ENCODE measurements around the gene CRACR2A.

The CRACR2A gene

DNA sequence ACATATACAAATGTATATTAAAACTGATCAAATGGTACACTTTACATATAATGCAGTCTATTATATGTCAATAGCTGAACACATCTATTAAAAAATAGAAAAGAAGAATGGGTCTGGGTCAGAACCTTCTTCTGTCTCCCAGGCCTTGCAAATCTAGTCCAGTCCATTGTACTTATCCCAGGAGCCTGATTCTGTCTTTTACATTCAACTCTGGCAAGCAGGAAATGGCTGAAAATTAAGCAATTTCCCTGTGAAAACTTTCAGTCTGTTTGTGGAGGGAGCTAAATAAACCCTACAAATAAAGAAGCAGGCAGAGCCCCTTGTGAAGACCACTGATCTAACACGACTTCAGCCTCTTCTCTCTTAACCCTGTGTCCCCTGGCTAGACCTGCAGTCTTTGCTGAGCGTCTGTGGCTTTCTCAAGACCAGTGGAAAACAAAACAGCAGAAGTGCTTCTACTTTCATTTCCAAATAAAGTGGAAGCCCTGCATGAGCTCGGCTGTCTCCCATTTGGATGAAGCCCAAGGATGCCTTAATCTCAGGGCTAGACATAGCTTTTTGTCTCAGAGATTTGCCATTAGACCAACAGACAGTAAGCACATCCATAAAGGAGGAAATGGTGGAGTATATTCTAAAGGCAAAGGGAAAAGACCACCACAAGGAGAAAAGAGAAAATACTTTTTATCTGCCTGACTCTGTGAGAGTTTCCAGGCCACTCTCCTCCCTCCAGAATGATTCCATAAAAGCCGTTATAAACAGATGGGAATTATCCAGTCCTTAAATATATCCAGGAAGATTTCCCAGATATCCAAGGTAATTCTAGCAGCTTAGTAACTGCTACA, 48.2 kb downstream of the CRACR2A start:
- Histone ChIP-seq H3K36me3 (ENCODE audit: insufficient read depth, low read length) (peaks cover 14% of the 10 kb centered on the region), H3K9me2 (ENCODE audit: low read depth, low read length) (no peaks in the 10 kb centered on the region), H3K9ac (ENCODE audit: low read length) (no peak overlapping the region), H3K9me3 (ENCODE audit: low read length) (0 out of 2 replicates have a peak, but pooled peaks cover 5% of the 10 kb centered on the region), H3K27me3 (ENCODE audit: insufficient read depth, low read length) (no peaks in the 10 kb centered on the region), H3K79me2 (ENCODE audit: insufficient read depth, low read length) (no peaks in the 10 kb centered on the region), H2AFZ (ENCODE audit: low read length) (no peak overlapping the region), H3K27ac (ENCODE audit: low read depth, low read length, poor library complexity, severe bottlenecking) (no peak overlapping the region), H3K4me2 (ENCODE audit: low read length) (no peak overlapping the region), H3K4me1 (ENCODE audit: insufficient read depth, low read length, severe bottlenecking) (no peaks in the 10 kb centered on the region), H3F3A (ENCODE audit: insufficient read depth, low read length) (no peaks in the 10 kb centered on the region), H4K20me1 (ENCODE audit: insufficient read depth, low read length) (no peaks in the 10 kb centered on the region), H3K4me3 (ENCODE audit: low read depth, low read length, poor library complexity, severe bottlenecking) (no peak overlapping the region)
- no peak for TF ChIP-seq EZH2 (IDR thresholded peaks at IDR 0.05; ENCODE audit: borderline replicate concordance, low read length)
- no peak for TF ChIP-seq CTCF (IDR thresholded peaks at IDR 0.05; ENCODE audit: low read length)

GRCh38 chr12:3700861-3701260, 52.0 kb downstream of the CRACR2A start:
- H3K36me3 ChIP-seq (ENCODE audit: insufficient read depth, low read length) = peaks cover 21% of the 10 kb centered on the region
- TF ChIP-seq CTCF (IDR thresholded peaks at IDR 0.05; ENCODE audit: low read length) (no peak), EZH2 (IDR thresholded peaks at IDR 0.05; ENCODE audit: borderline replicate concordance, low read length) (no peak)

DNA sequence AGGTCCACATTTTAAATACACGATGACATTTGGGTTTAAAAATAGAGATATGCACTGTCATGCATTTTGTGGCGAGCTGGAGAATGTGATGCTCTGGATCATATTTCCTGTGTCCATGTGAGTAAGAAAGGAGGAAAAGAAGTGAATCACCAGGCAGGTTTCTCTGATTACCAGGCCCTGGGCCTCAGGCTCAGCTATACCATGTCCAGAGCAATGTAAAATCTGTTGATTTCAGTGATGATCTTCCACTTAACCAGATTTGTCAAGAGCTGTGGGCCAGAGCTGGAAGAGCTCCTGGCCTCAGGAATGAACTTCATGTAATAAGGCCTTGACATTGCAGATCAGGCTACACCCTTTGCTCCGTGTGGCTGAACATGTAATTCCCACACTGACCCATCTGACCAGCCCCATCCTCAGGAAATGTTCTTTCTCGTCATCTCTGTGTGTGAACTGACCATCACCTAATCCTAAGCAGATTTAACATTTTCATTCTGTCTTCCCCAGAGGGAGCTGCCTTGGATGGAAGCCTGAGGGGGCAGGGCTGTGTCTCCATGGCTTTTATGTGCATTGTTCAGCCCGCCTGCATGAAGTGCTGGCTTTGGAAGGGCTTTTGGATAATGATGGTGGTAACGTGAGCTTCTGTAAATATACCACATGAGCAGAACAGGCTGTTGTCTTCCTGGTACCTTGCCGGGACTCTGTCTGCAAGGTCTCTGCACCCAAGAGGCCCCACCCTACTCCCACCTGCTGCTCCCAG, 54.5 kb downstream of the CRACR2A start:
- no peaks in the 10 kb centered on the region for H4K20me1 ChIP-seq (ENCODE audit: insufficient read depth, low read length)
- H2AFZ ChIP-seq (ENCODE audit: low read length) = no peak overlapping the region
- no peaks in the 10 kb centered on the region for H3K79me2 ChIP-seq (ENCODE audit: insufficient read depth, low read length)
- peaks cover 35% of the 10 kb centered on the region for H3K36me3 ChIP-seq (ENCODE audit: insufficient read depth, low read length)
- H3K9me3 ChIP-seq (ENCODE audit: low read length) = 0 out of 2 replicates have a peak, but pooled peaks cover 2% of the 10 kb centered on the region
- no peak overlapping the region for H3K4me3 ChIP-seq (ENCODE audit: low read depth, low read length, poor library complexity, severe bottlenecking)
- no peaks in the 10 kb centered on the region for H3F3A ChIP-seq (ENCODE audit: insufficient read depth, low read length)
- no peak overlapping the region for H3K27ac ChIP-seq (ENCODE audit: low read depth, low read length, poor library complexity, severe bottlenecking)
- no peaks in the 10 kb centered on the region for H3K4me1 ChIP-seq (ENCODE audit: insufficient read depth, low read length, severe bottlenecking)
- no peak overlapping the region for H3K4me2 ChIP-seq (ENCODE audit: low read length)
- H3K27me3 ChIP-seq (ENCODE audit: insufficient read depth, low read length) = no peaks in the 10 kb centered on the region
- TF ChIP-seq CTCF (IDR thresholded peaks at IDR 0.05; ENCODE audit: low read length) = no peak
- no peak for TF ChIP-seq EZH2 (IDR thresholded peaks at IDR 0.05; ENCODE audit: borderline replicate concordance, low read length)
- no peaks in the 10 kb centered on the region for H3K9me2 ChIP-seq (ENCODE audit: low read depth, low read length)
- H3K9ac ChIP-seq (ENCODE audit: low read length) = no peak overlapping the region

More at GRCh38 chr12:3700861-3701260, 52.0 kb downstream of the CRACR2A start:
- no peaks in the 10 kb centered on the region for H3K79me2 ChIP-seq (ENCODE audit: insufficient read depth, low read length)
- H3K4me1 ChIP-seq (ENCODE audit: insufficient read depth, low read length, severe bottlenecking) = no peaks in the 10 kb centered on the region
- H3K9me2 ChIP-seq (ENCODE audit: low read depth, low read length) = no peaks in the 10 kb centered on the region
- H3F3A ChIP-seq (ENCODE audit: insufficient read depth, low read length) = no peaks in the 10 kb centered on the region
- no peak overlapping the region for H2AFZ ChIP-seq (ENCODE audit: low read length)
- H3K4me3 ChIP-seq (ENCODE audit: low read depth, low read length, poor library complexity, severe bottlenecking) = no peak overlapping the region
- no peaks in the 10 kb centered on the region for H3K27me3 ChIP-seq (ENCODE audit: insufficient read depth, low read length)
- no peak overlapping the region for H3K4me2 ChIP-seq (ENCODE audit: low read length)
- no peaks in the 10 kb centered on the region for H4K20me1 ChIP-seq (ENCODE audit: insufficient read depth, low read length)
- 0 out of 2 replicates have a peak, but pooled peaks cover 5% of the 10 kb centered on the region for H3K9me3 ChIP-seq (ENCODE audit: low read length)
- H3K27ac ChIP-seq (ENCODE audit: low read depth, low read length, poor library complexity, severe bottlenecking) = no peak overlapping the region
- H3K9ac ChIP-seq (ENCODE audit: low read length) = no peak overlapping the region

Measured in OCI-LY1 (cell line).